Upper lobe of left lung (tissue), 4 donors: ENCODE results near the gene DDHD1.

Experiments
- CTCF ChIP-seq, 6 experiments: fragments of 450-650 bp in 4 of 6; fragments of 200-600 bp in 2 of 6; sonication (generic) in 2 of 6; IDR thresholded peaks; one replicate each; pipeline ENCODE4 v1.5.1; 2016 to 2019; ENCODE audit warnings: antibody characterized with exemption in 6 of 6
- EP300 ChIP-seq, 4 donors: sonication (generic); formaldehyde crosslinking; IDR thresholded peaks; one replicate each; pipeline ENCODE4 v1.5.1; 2017; ENCODE audit warnings: antibody characterized with exemption in 4 of 4, control low read depth in 2 of 4
- POLR2A ChIP-seq, 4 donors: fragments of 450-650 bp; IDR thresholded peaks; one replicate each; pipeline ENCODE4 v1.5.1; 2016 to 2017; ENCODE audit warnings: antibody characterized with exemption in 4 of 4, mild to moderate bottlenecking in 2 of 4
- POLR2AphosphoS5 ChIP-seq, 2 donors: sonication (generic); formaldehyde crosslinking; IDR thresholded peaks; one replicate each; pipeline ENCODE4 v1.5.1; 2017; ENCODE audit warnings: antibody characterized with exemption in 2 of 2

GRCh38 chr14:53192052-53192760 is 39.1 kb upstream of the DDHD1 start:
- TF ChIP-seq CTCF (IDR thresholded peaks at IDR 0.05) (no peak), POLR2A (IDR thresholded peaks at IDR 0.05) (no peak), EP300 (IDR thresholded peaks at IDR 0.05) (no peak), POLR2AphosphoS5 (IDR thresholded peaks at IDR 0.05) (no peak)
